ENCODE results near the gene PDE8B.

DNA sequence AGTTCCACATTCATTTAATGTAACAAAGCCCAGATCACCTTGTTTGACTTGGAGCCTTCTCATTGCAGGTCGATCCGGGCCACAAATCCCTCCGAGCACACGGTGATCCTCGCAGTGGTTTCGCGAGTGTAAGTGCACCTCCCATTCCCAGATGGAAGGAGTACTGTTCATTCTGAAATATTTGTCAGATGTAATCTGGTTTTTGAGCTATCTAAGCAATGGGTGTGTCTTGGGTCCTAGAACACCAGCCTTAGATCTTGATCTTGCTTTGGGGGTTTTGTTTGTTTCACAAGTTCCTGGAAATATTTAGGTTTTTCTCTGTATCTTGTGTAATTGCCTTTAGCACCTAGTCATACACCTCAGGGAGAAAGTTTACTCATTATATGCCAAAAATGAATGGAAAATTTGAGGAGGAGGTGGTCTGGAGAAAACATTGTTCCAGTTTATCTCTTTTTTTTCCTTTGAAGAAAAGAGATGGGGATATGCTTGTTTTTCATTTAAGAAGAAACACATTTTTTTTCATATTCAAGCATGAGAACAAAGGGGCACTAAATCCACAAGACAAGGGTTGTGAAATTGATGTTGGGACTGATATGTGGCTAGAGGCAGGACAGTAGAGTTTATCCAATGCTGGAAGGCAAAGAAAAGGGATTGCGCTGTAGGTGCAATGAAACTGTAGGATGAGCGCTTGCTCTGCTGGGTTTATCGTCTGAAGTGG is 118.6 kb downstream of the PDE8B start:
- TF ChIP-seq, protein P1, sequence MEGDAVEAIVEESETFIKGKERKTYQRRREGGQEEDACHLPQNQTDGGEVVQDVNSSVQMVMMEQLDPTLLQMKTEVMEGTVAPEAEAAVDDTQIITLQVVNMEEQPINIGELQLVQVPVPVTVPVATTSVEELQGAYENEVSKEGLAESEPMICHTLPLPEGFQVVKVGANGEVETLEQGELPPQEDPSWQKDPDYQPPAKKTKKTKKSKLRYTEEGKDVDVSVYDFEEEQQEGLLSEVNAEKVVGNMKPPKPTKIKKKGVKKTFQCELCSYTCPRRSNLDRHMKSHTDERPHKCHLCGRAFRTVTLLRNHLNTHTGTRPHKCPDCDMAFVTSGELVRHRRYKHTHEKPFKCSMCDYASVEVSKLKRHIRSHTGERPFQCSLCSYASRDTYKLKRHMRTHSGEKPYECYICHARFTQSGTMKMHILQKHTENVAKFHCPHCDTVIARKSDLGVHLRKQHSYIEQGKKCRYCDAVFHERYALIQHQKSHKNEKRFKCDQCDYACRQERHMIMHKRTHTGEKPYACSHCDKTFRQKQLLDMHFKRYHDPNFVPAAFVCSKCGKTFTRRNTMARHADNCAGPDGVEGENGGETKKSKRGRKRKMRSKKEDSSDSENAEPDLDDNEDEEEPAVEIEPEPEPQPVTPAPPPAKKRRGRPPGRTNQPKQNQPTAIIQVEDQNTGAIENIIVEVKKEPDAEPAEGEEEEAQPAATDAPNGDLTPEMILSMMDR (IDR thresholded peaks at IDR 0.05; ENCODE audit: low read depth, low read length, missing input control): no peak
- no peak for TF ChIP-seq GABPA (IDR thresholded peaks at IDR 0.05 in 1 of 2, conservative IDR thresholded peaks at IDR 0.05 in 1 of 2)
- no peak for TF ChIP-seq MAX (IDR thresholded peaks at IDR 0.05)
- no peak for TF ChIP-seq SP1 (IDR thresholded peaks at IDR 0.05)
- no peak for TF ChIP-seq ATF3 (IDR thresholded peaks at IDR 0.05)
- TF ChIP-seq, protein P2, sequence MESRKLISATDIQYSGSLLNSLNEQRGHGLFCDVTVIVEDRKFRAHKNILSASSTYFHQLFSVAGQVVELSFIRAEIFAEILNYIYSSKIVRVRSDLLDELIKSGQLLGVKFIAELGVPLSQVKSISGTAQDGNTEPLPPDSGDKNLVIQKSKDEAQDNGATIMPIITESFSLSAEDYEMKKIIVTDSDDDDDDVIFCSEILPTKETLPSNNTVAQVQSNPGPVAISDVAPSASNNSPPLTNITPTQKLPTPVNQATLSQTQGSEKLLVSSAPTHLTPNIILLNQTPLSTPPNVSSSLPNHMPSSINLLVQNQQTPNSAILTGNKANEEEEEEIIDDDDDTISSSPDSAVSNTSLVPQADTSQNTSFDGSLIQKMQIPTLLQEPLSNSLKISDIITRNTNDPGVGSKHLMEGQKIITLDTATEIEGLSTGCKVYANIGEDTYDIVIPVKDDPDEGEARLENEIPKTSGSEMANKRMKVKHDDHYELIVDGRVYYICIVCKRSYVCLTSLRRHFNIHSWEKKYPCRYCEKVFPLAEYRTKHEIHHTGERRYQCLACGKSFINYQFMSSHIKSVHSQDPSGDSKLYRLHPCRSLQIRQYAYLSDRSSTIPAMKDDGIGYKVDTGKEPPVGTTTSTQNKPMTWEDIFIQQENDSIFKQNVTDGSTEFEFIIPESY (IDR thresholded peaks at IDR 0.05): no peak
- no peak for TF ChIP-seq RAD21 (IDR thresholded peaks at IDR 0.05)
- no peak for TF ChIP-seq RXRA (IDR thresholded peaks at IDR 0.05)
- no peak for TF ChIP-seq REST (IDR thresholded peaks at IDR 0.05)
- no peak for TF ChIP-seq YY1 (IDR thresholded peaks at IDR 0.05)
